WTC11 (cell line): ENCODE data around the gene PRAMEF20. TPM values are rescaled to one million over a fixed set of nuclear protein-coding genes. Genes with fewer than 3 reads are reported as not detected.

Experiments used
- ATAC-seq: fragments of 200-7000 bp; cut with Tn5 transposase; 2 replicates; pipeline ENCODE4 v1.10.0; 2021; ENCODE audit warnings: mild to moderate bottlenecking, moderate library complexity
- CTCF ChIA-PET: fragments of 300-600 bp; sonication (Branson Sonifier 250); formaldehyde crosslinking; loops from one replicate; lab custom pipeline; 2021; ENCODE audit warnings: antibody characterized with exemption; lab: Charles Lee
- POLR2A ChIA-PET: fragments of 350-600 bp; sonication (Branson Sonifier 250); formaldehyde crosslinking; loops from one replicate; lab custom pipeline; 2021; ENCODE audit warnings: antibody characterized with exemption; lab: Charles Lee
- DNase-seq: peaks from one replicate; pipeline ENCODE4 v3.0.0; 2021; ENCODE audit warnings: low spot score
- H3K27ac Mint-ChIP-seq: 2 replicates; pipeline ENCODE4 v1.8.0; 2021; ENCODE audit warnings: mixed read lengths
- H3K27me3 Mint-ChIP-seq: 2 replicates; pipeline ENCODE4 v1.8.0; 2021; ENCODE audit warnings: low read depth, mild to moderate bottlenecking, moderate library complexity, mixed read lengths
- H3K36me3 Mint-ChIP-seq: 2 replicates; pipeline ENCODE4 v1.8.0; 2021; ENCODE audit warnings: mixed read lengths
- H3K4me1 Mint-ChIP-seq: 2 replicates; pipeline ENCODE4 v1.8.0; 2022; ENCODE audit warnings: mixed read lengths
- H3K4me3 Mint-ChIP-seq: 2 replicates; pipeline ENCODE4 v1.8.0; 2021; ENCODE audit warnings: mild to moderate bottlenecking, moderate library complexity, mixed read lengths
- H3K9me3 Mint-ChIP-seq: 2 replicates; pipeline ENCODE4 v1.8.0; 2021; ENCODE audit warnings: mixed read lengths
- ATF1 ChIP-seq: sonication (generic); formaldehyde crosslinking; IDR thresholded peaks from 2 replicates; pipeline ENCODE4 v1.8.1; 2023; ENCODE audit warnings: mild to moderate bottlenecking, moderate library complexity, missing genetic modification reagents
- ATF2 ChIP-seq: sonication (generic); formaldehyde crosslinking; IDR thresholded peaks from 2 replicates; pipeline ENCODE4 v1.8.1; 2022; ENCODE audit warnings: low read depth, missing genetic modification reagents, borderline replicate concordance
- ATF3 ChIP-seq: sonication (generic); formaldehyde crosslinking; conservative IDR thresholded peaks from 2 replicates; pipeline ENCODE4 v1.8.1; 2022; ENCODE audit warnings: mild to moderate bottlenecking, missing genetic modification reagents
- CREM ChIP-seq: sonication (generic); formaldehyde crosslinking; IDR thresholded peaks from 2 replicates; pipeline ENCODE4 v1.8.1; 2022; ENCODE audit warnings: mild to moderate bottlenecking, missing genetic modification reagents, moderate library complexity
- ELF4 ChIP-seq: sonication (generic); formaldehyde crosslinking; IDR thresholded peaks from 2 replicates; pipeline ENCODE4 v1.8.1; 2022; ENCODE audit warnings: low read depth, mild to moderate bottlenecking, moderate library complexity, missing genetic modification reagents
- EMX1 ChIP-seq: fragments of 250-450 bp; sonication (Bioruptor Pico); IDR thresholded peaks from 2 replicates; pipeline ENCODE4 v1.8.0; 2021; ENCODE audit warnings: mild to moderate bottlenecking
- FOXJ3 ChIP-seq: sonication (generic); formaldehyde crosslinking; IDR thresholded peaks from 2 replicates; pipeline ENCODE4 v1.9.0; 2021; ENCODE audit warnings: missing genetic modification reagents, mild to moderate bottlenecking, borderline replicate concordance
- FOXP4 ChIP-seq: sonication (generic); formaldehyde crosslinking; IDR thresholded peaks from 2 replicates; pipeline ENCODE4 v1.8.0; 2022; ENCODE audit warnings: mild to moderate bottlenecking, missing genetic modification reagents
- GABPB1 ChIP-seq: sonication (generic); formaldehyde crosslinking; IDR thresholded peaks from 2 replicates; pipeline ENCODE4 v1.8.1; 2023; ENCODE audit warnings: mild to moderate bottlenecking, missing genetic modification reagents
- GRHL2 ChIP-seq: fragments of 250-450 bp; sonication (Bioruptor Pico); IDR thresholded peaks from 2 replicates; pipeline ENCODE4 v1.8.0; 2022; ENCODE audit warnings: mild to moderate bottlenecking, moderate library complexity; ENCODE audit not compliant: insufficient replicate concordance, severe bottlenecking
- JAZF1 ChIP-seq: fragments of 250-450 bp; sonication (Bioruptor Pico); IDR thresholded peaks from 2 replicates; pipeline ENCODE4 v1.9.0; 2021; ENCODE audit warnings: moderate library complexity, mild to moderate bottlenecking, inconsistent platforms
- KAT7 ChIP-seq: sonication (generic); formaldehyde crosslinking; IDR thresholded peaks from 2 replicates; pipeline ENCODE4 v1.8.1; 2023; ENCODE audit warnings: missing genetic modification reagents, mild to moderate bottlenecking, borderline replicate concordance
- MAX ChIP-seq: sonication (generic); formaldehyde crosslinking; IDR thresholded peaks from 2 replicates; pipeline ENCODE4 v1.8.0; 2022; ENCODE audit warnings: mild to moderate bottlenecking, missing genetic modification reagents
- MXD4 ChIP-seq: fragments of 250-450 bp; sonication (Bioruptor Pico); IDR thresholded peaks from 2 replicates; pipeline ENCODE4 v1.8.0; 2021; ENCODE audit warnings: mild to moderate bottlenecking, moderate library complexity, borderline replicate concordance
- NFE2L1 ChIP-seq: sonication (generic); formaldehyde crosslinking; IDR thresholded peaks from 2 replicates; pipeline ENCODE4 v1.8.1; 2023; ENCODE audit warnings: missing genetic modification reagents
- NFYB ChIP-seq: sonication (generic); formaldehyde crosslinking; conservative IDR thresholded peaks from 2 replicates; pipeline ENCODE4 v1.8.0; 2022; ENCODE audit warnings: low read depth, missing genetic modification reagents
- NR2C2 ChIP-seq: sonication (generic); formaldehyde crosslinking; IDR thresholded peaks from 2 replicates; pipeline ENCODE4 v1.8.0; 2022; ENCODE audit warnings: mild to moderate bottlenecking, missing genetic modification reagents
- PREB ChIP-seq: sonication (generic); formaldehyde crosslinking; IDR thresholded peaks from 2 replicates; pipeline ENCODE4 v1.8.1; 2022; ENCODE audit warnings: mild to moderate bottlenecking, missing genetic modification reagents, moderate library complexity, borderline replicate concordance
- PRRX2 ChIP-seq: fragments of 250-450 bp; sonication (Bioruptor Pico); IDR thresholded peaks from 2 replicates; pipeline ENCODE4 v1.8.0; 2021; ENCODE audit warnings: mild to moderate bottlenecking
- RELA ChIP-seq: sonication (generic); formaldehyde crosslinking; IDR thresholded peaks from 2 replicates; pipeline ENCODE4 v1.8.1; 2022; ENCODE audit warnings: missing genetic modification reagents, mild to moderate bottlenecking, borderline replicate concordance
- SMAD3 ChIP-seq: sonication (generic); formaldehyde crosslinking; IDR thresholded peaks from 2 replicates; pipeline ENCODE4 v1.8.0; 2022; ENCODE audit warnings: missing genetic modification reagents, mild to moderate bottlenecking, borderline replicate concordance
- TEAD1 ChIP-seq: sonication (generic); formaldehyde crosslinking; IDR thresholded peaks from 2 replicates; pipeline ENCODE4 v1.8.0; 2022; ENCODE audit warnings: mild to moderate bottlenecking, missing genetic modification reagents
- ZBTB43 ChIP-seq: sonication (generic); formaldehyde crosslinking; IDR thresholded peaks from 2 replicates; pipeline ENCODE4 v1.8.1; 2023; ENCODE audit warnings: mild to moderate bottlenecking, missing genetic modification reagents
- ZNF317 ChIP-seq: sonication (generic); formaldehyde crosslinking; IDR thresholded peaks from 2 replicates; pipeline ENCODE4 v1.8.1; 2023; ENCODE audit warnings: low read depth, mild to moderate bottlenecking, moderate library complexity, missing genetic modification reagents, borderline replicate concordance
- ZNF423 ChIP-seq: fragments of 250-450 bp; sonication (Bioruptor Pico); IDR thresholded peaks from 2 replicates; pipeline ENCODE4 v2.1.2; 2022; ENCODE audit warnings: mild to moderate bottlenecking, moderate library complexity
- ZNF425 ChIP-seq: fragments of 250-450 bp; sonication (Bioruptor Pico); conservative IDR thresholded peaks from 2 replicates; pipeline ENCODE4 v1.9.0; 2021; ENCODE audit warnings: mild to moderate bottlenecking
- total RNA-seq: library from RNA; stranded (reverse); gene quantifications from 3 replicates; pipeline ENCODE4 v1.2.3, GENCODE V29; 2021
- TF ChIP-seq, protein P1 (sequence below): sonication (generic); formaldehyde crosslinking; IDR thresholded peaks from 2 replicates; pipeline ENCODE4 v1.8.0; 2022; ENCODE audit warnings: mild to moderate bottlenecking, missing genetic modification reagents

PRAMEF20 gene
- total RNA-seq, 1 experiment from 2014 or later, result not detected

GRCh38 chr1:13451399-13451965 is 41.2 kb downstream of the PRAMEF20 start:
- Mint-ChIP-seq H3K4me1 (no peaks in the 10 kb centered on the region), H3K4me3 (no peak overlapping the region), H3K36me3 (peaks cover 27% of the 10 kb centered on the region), H3K27ac (no peak overlapping the region), H3K9me3 (peaks cover 31% of the 10 kb centered on the region), H3K27me3 (peaks cover 5% of the 10 kb centered on the region)
- DNase-seq, result no peak
- no peak for ATAC-seq
- TF ChIP-seq CREM (CRISPR knock-in tag) (no peak), FOXJ3 (no peak), MXD4 (CRISPR knock-in tag) (no peak), PREB (CRISPR knock-in tag) (no peak), ZNF425 (no peak), SMAD3 (CRISPR knock-in tag) (no peak), NR2C2 (CRISPR knock-in tag) (no peak), ATF2 (no peak), PRRX2 (CRISPR knock-in tag) (no peak), NFYB (CRISPR knock-in tag) (no peak), EMX1 (CRISPR knock-in tag) (no peak), KAT7 (CRISPR knock-in tag) (no peak), ZNF317 (CRISPR knock-in tag) (no peak), GABPB1 (no peak), FOXP4 (CRISPR knock-in tag) (no peak), ELF4 (no peak)
- TF ChIP-seq, protein P1, sequence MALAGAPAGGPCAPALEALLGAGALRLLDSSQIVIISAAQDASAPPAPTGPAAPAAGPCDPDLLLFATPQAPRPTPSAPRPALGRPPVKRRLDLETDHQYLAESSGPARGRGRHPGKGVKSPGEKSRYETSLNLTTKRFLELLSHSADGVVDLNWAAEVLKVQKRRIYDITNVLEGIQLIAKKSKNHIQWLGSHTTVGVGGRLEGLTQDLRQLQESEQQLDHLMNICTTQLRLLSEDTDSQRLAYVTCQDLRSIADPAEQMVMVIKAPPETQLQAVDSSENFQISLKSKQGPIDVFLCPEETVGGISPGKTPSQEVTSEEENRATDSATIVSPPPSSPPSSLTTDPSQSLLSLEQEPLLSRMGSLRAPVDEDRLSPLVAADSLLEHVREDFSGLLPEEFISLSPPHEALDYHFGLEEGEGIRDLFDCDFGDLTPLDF (CRISPR knock-in tag), result no peak
- POLR2A ChIA-PET, result no interaction called here
- CTCF ChIA-PET, result no interaction called here

DNA sequence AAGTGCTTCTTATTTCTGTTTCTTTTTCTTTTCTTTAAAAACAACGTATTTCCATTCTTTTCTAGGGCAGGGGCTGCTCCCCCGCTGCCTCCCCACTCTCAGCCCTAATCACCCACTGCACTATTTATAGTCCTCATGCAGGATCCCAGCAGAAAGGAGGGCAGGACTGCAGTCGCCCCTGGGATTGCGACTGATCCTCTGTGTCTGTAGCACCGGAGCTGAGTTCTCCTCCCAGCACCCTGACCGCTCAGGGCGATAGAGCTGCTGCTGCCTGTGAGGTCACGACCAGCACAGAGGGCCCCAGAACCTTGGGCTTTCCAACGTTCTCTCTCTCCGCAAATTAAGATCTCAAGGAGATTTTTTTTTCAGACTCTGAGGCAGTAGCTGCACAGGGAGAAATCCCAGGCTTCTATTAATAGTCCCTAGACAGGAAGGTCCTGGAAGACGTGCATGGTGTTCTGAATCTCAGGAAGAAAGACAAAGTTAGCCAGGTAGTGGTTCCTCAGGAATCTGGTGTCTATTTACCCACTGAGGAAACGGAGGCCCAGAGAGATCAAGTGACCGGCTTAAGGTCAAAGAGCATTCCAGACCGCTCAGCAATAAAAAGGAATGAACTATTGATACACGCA is 46.8 kb downstream of the PRAMEF20 start:
- ChIA-PET CTCF (interaction anchor here (0.6 kb wide), 2 partner anchors 62 to 249 kb away, joined by 3 read pairs; no protein-coding TSS in a partner anchor), POLR2A (no interaction called here)
- DNase-seq (no peak), ATAC-seq (no peak)
- H3K27ac Mint-ChIP-seq, result no peak overlapping the region
- H3K36me3 Mint-ChIP-seq, result peaks cover 34% of the 10 kb centered on the region
- no peak overlapping the region for H3K4me3 Mint-ChIP-seq
- peaks cover 2% of the 10 kb centered on the region for H3K27me3 Mint-ChIP-seq
- no peaks in the 10 kb centered on the region for H3K4me1 Mint-ChIP-seq
- H3K9me3 Mint-ChIP-seq, result peaks cover 47% of the 10 kb centered on the region
- TF ChIP-seq ZBTB43 (CRISPR knock-in tag) (no peak), JAZF1 (CRISPR knock-in tag) (no peak), ATF1 (CRISPR knock-in tag) (no peak), TEAD1 (no peak), MAX (CRISPR knock-in tag) (no peak), RELA (CRISPR knock-in tag) (no peak), NFE2L1 (CRISPR knock-in tag) (no peak), GRHL2 (no peak), ATF3 (CRISPR knock-in tag) (no peak), ZNF423 (CRISPR knock-in tag) (no peak)
